Colonic mucosa (tissue), 4 donors: ENCODE data around the gene SUMO3. TPM values are rescaled to one million over a fixed set of nuclear protein-coding genes. Genes with fewer than 3 reads are reported as not detected.

Experiments used
- DNase-seq: peaks from one replicate; pipeline ENCODE4 v3.0.0-alpha.2; 2020
- H3K27ac ChIP-seq: fragments of 200-600 bp; one replicate; pipeline ENCODE4 v1.8.0; 2021
- H3K27me3 ChIP-seq: fragments of 200-600 bp; one replicate; pipeline ENCODE4 v1.8.0; 2021
- H3K36me3 ChIP-seq: fragments of 200-600 bp; one replicate; pipeline ENCODE4 v1.8.0; 2021
- H3K4me1 ChIP-seq: fragments of 200-600 bp; one replicate; pipeline ENCODE4 v1.8.0; 2021; ENCODE audit warnings: mild to moderate bottlenecking
- H3K4me3 ChIP-seq: fragments of 200-600 bp; one replicate; pipeline ENCODE4 v1.8.0; 2021
- H3K9ac ChIP-seq, 2 donors: one replicate each; pipeline ENCODE4 v1.7.0; 2013; ENCODE audit warnings: control low read depth in 2 of 2, low read depth in 2 of 2, low read length in 2 of 2
- H3K9me3 ChIP-seq: fragments of 200-600 bp; one replicate; pipeline ENCODE4 v1.8.0; 2021
- CTCF ChIP-seq: fragments of 200-600 bp; IDR thresholded peaks from one replicate; pipeline ENCODE4 v1.8.0; 2022; ENCODE audit warnings: antibody characterized with exemption, mild to moderate bottlenecking
- intact Hi-C: fragments of 100-400 bp; cut with DNase I; formaldehyde crosslinking; loops from one replicate; pipeline ENCODE4 v1.14.1; 2022
- total RNA-seq, 2 donors: library from RNA; stranded (reverse); fragmentation: NEBNext Ultra II Directional in 1 of 2; extraction: Animal tissue kit (Norgen Biotek cat#: 25700) in 1 of 2; gene quantifications; one replicate each; pipeline ENCODE4 v1.2.1, GENCODE V29; 2021
- donor health status: healthy.
- donor health status: DM: no; HTN: no; CAD: no.
- donor health status: DM: no; HTN: no; CAD: no.

Gene SUMO3
- total RNA-seq, 2 donors from 2014 or later, result 81.3 to 82.8 TPM

GRCh38 chr21:44803651-44804050 is 14.2 kb downstream of the SUMO3 start:
- no peak overlapping the region for H3K27ac ChIP-seq
- peaks cover 10% of the 10 kb centered on the region for H3K4me1 ChIP-seq
- H3K27me3 ChIP-seq, result no peaks in the 10 kb centered on the region
- no peaks in the 10 kb centered on the region for H3K9me3 ChIP-seq
- no peak overlapping the region for H3K9ac ChIP-seq
- TF ChIP-seq CTCF, result no peak
- DNase-seq, result no peak
- no peak overlapping the region for H3K4me3 ChIP-seq
- no peaks in the 10 kb centered on the region for H3K36me3 ChIP-seq
- intact Hi-C loops, result loop anchor here (5.0 to 10.0 kb wide), 3 partner anchors 64 to 459 kb away; no protein-coding TSS in a partner anchor

- intact Hi-C loops, result loop anchor here (5.0 to 10.0 kb wide), 3 partner anchors 65 to 458 kb away; no protein-coding TSS in a partner anchor
- H3K4me3 ChIP-seq, result peak overlapping the region; percentile 93
Observed at GRCh38 chr21:44802396-44803153, 15.3 kb downstream of the SUMO3 start.

GRCh38 chr21:44801468-44802395 is 16.1 kb downstream of the SUMO3 start, which contains the start of gene UBE2G2:
Gene UBE2G2, minus strand, starts transcription at chr21:44801820. Its CDS starts 72 bp downstream, at chr21:44801748.
- Histone ChIP-seq H3K4me1 (peaks cover 10% of the 10 kb centered on the region), H3K27me3 (no peaks in the 10 kb centered on the region), H3K36me3 (no peaks in the 10 kb centered on the region), H3K9ac (peak within 1 kb of the TSS; percentile 82 to 83), H3K9me3 (no peaks in the 10 kb centered on the region), H3K27ac (peak within 1 kb of the TSS; percentile 32), H3K4me3 (peak within 1 kb of the TSS; percentile 93)
- peak; percentile 87 for DNase-seq
- intact Hi-C loops, result loop anchor here (5.0 to 10.0 kb wide), 3 partner anchors 66 to 457 kb away; no protein-coding TSS in a partner anchor
- TF ChIP-seq CTCF, result no peak

More at GRCh38 chr21:44802396-44803153, 15.3 kb downstream of the SUMO3 start:
- H3K36me3 ChIP-seq, result no peaks in the 10 kb centered on the region
- H3K27me3 ChIP-seq, result no peaks in the 10 kb centered on the region
- peak overlapping the region; percentile 82 to 83 for H3K9ac ChIP-seq
- peaks cover 10% of the 10 kb centered on the region for H3K4me1 ChIP-seq
- TF ChIP-seq CTCF, result no peak
- H3K27ac ChIP-seq, result no peak overlapping the region
- H3K9me3 ChIP-seq, result no peaks in the 10 kb centered on the region
- DNase-seq, result no peak

GRCh38 chr21:44800971-44801467 is 16.8 kb downstream of the SUMO3 start:
- Histone ChIP-seq H3K27me3 (no peaks in the 10 kb centered on the region), H3K27ac (peak overlapping the region; percentile 32), H3K4me3 (peak overlapping the region; percentile 93), H3K9me3 (no peaks in the 10 kb centered on the region), H3K9ac (peak overlapping the region; percentile 82 to 83), H3K36me3 (no peaks in the 10 kb centered on the region), H3K4me1 (peaks cover 10% of the 10 kb centered on the region)
- peak; percentile 32 for DNase-seq
- TF ChIP-seq CTCF, result peak; percentile 24
- intact Hi-C loops, result loop anchor here (5.0 to 10.0 kb wide), 3 partner anchors 66 to 456 kb away; no protein-coding TSS in a partner anchor

GRCh38 chr21:44800103-44800502 is 17.8 kb downstream of the SUMO3 start:
- Histone ChIP-seq H3K9ac (no peak overlapping the region), H3K4me1 (peaks cover 10% of the 10 kb centered on the region), H3K4me3 (no peak overlapping the region), H3K36me3 (no peaks in the 10 kb centered on the region), H3K9me3 (no peaks in the 10 kb centered on the region), H3K27me3 (no peaks in the 10 kb centered on the region), H3K27ac (no peak overlapping the region)
- TF ChIP-seq CTCF, result peak; percentile 47
- intact Hi-C loops, result loop anchor here (5.0 to 10.0 kb wide), 3 partner anchors 67 to 455 kb away; no protein-coding TSS in a partner anchor
- peak; percentile 63 for DNase-seq
